ENCODE data around the gene AFF3.
"Not testable (repeated sequence)": the region's sequence is repeated elsewhere in the genome, so short reads cannot be mapped to it uniquely, and the experiment has no call there.

The AFF3 gene

GRCh38 chr2:99672766-99673350 is 469.5 kb downstream of the AFF3 start:
- Mint-ChIP-seq H3K4me3 (peak overlapping the region; percentile 52), H3K27ac (peak overlapping the region; percentile 98), H3K4me1 (peaks cover 79% of the 10 kb centered on the region), H3K27me3 (ENCODE audit: low read depth, poor library complexity) (no peaks in the 10 kb centered on the region), H3K36me3 (ENCODE audit: low read depth) (peaks cover 39% of the 10 kb centered on the region), H3K9me3 (peaks cover 11% of the 10 kb centered on the region)
- DNase-seq, result peak; percentile 42
- TF ChIP-seq CTCF (IDR thresholded peaks at IDR 0.05), result no peak

GRCh38 chr2:99670768-99671734 is 471.3 kb downstream of the AFF3 start:
- Mint-ChIP-seq H3K36me3 (ENCODE audit: low read depth) (peaks cover 46% of the 10 kb centered on the region), H3K4me3 (peak overlapping the region; percentile 9), H3K27me3 (ENCODE audit: low read depth, poor library complexity) (no peaks in the 10 kb centered on the region), H3K27ac (peak overlapping the region; percentile 26), H3K4me1 (peaks cover 63% of the 10 kb centered on the region), H3K9me3 (peaks cover 28% of the 10 kb centered on the region)
- no peak for TF ChIP-seq CTCF (IDR thresholded peaks at IDR 0.05)
- no peak for DNase-seq

GRCh38 chr2:99666256-99666655 is 476.1 kb downstream of the AFF3 start:
- TF ChIP-seq CTCF (IDR thresholded peaks at IDR 0.05), result peak; percentile 16
- Mint-ChIP-seq H3K27ac (no peak overlapping the region), H3K36me3 (ENCODE audit: low read depth) (peaks cover 67% of the 10 kb centered on the region), H3K4me3 (no peak overlapping the region), H3K9me3 (peaks cover 47% of the 10 kb centered on the region), H3K4me1 (peaks cover 41% of the 10 kb centered on the region), H3K27me3 (ENCODE audit: low read depth, poor library complexity) (peaks cover 7% of the 10 kb centered on the region)
- DNase-seq, result no peak

GRCh38 chr2:99663641-99664040 is 478.7 kb downstream of the AFF3 start:
- Mint-ChIP-seq H3K9me3 (peaks cover 36% of the 10 kb centered on the region), H3K36me3 (ENCODE audit: low read depth) (peaks cover 69% of the 10 kb centered on the region), H3K4me3 (peak overlapping the region; percentile 65), H3K27me3 (ENCODE audit: low read depth, poor library complexity) (peaks cover 7% of the 10 kb centered on the region), H3K4me1 (peaks cover 43% of the 10 kb centered on the region), H3K27ac (peak overlapping the region; percentile 87)
- DNase-seq, result no peak
- TF ChIP-seq CTCF (IDR thresholded peaks at IDR 0.05), result no peak

GRCh38 chr2:99662761-99663341 is 479.5 kb downstream of the AFF3 start:
- TF ChIP-seq CTCF (IDR thresholded peaks at IDR 0.05), result no peak
- Mint-ChIP-seq H3K4me1 (peaks cover 47% of the 10 kb centered on the region), H3K27ac (peak overlapping the region; percentile 46), H3K9me3 (peaks cover 36% of the 10 kb centered on the region), H3K36me3 (ENCODE audit: low read depth) (peaks cover 72% of the 10 kb centered on the region), H3K4me3 (peak overlapping the region; percentile 49), H3K27me3 (ENCODE audit: low read depth, poor library complexity) (peaks cover 7% of the 10 kb centered on the region)
- DNase-seq, result peak; percentile 29

GRCh38 chr2:99661761-99662160 is 480.6 kb downstream of the AFF3 start:
- H3K4me3 Mint-ChIP-seq; H3K27ac Mint-ChIP-seq; DNase-seq; H3K27me3 Mint-ChIP-seq (ENCODE audit: low read depth, poor library complexity): not testable (repeated sequence)
- H3K4me1 Mint-ChIP-seq, result peaks cover 57% of the 10 kb centered on the region
- peaks cover 71% of the 10 kb centered on the region for H3K36me3 Mint-ChIP-seq (ENCODE audit: low read depth)
- peaks cover 26% of the 10 kb centered on the region for H3K9me3 Mint-ChIP-seq
